Thyroid gland (tissue), 4 donors: ENCODE measurements around the gene FABP7. TPM values are rescaled to one million over a fixed set of nuclear protein-coding genes. Genes with fewer than 3 reads are reported as not detected.

ENCODE experiments used
- DNase-seq, 2 donors: peaks; one replicate each; pipeline ENCODE4 v3.0.0-alpha.2; 2019
- H3K27ac ChIP-seq, 3 donors: fragments of 200-600 bp; sonication (generic); 1 replicate in 2 of 3; 2 replicates in 1 of 3; pipeline ENCODE4 v1.5.1; 2016 to 2019; ENCODE audit warnings: mild to moderate bottlenecking in 1 of 3, moderate library complexity in 1 of 3
- H3K27me3 ChIP-seq: fragments of 200-600 bp; sonication (generic); one replicate; pipeline ENCODE4 v1.5.1; 2019
- H3K36me3 ChIP-seq, 2 donors: fragments of 200-600 bp; sonication (generic); one replicate each; pipeline ENCODE4 v1.5.1; 2016 to 2019
- H3K4me1 ChIP-seq, 2 donors: fragments of 200-600 bp; sonication (generic); one replicate each; pipeline ENCODE4 v1.5.1; 2017 to 2019
- H3K4me3 ChIP-seq, 3 donors: fragments of 200-600 bp; sonication (generic); replicated peaks in 1 of 3; 1 replicate in 2 of 3; 2 replicates in 1 of 3; pipeline ENCODE4 v1.5.1; 2016; ENCODE audit warnings: mild to moderate bottlenecking in 1 of 3
- H3K9me3 ChIP-seq: fragments of 200-600 bp; sonication (generic); one replicate; pipeline ENCODE4 v1.5.1; 2017
- POLR2A ChIP-seq, 2 donors: fragments of 450-650 bp; IDR thresholded peaks; one replicate each; pipeline ENCODE4 v1.6.1; 2017; ENCODE audit warnings: antibody characterized with exemption in 2 of 2, mild to moderate bottlenecking in 2 of 2, moderate library complexity in 1 of 2
- WGBS, 2 donors: methylation state at CpG; one replicate each; pipeline ENCODE4 v1.1.5; 2017; 5-methylcytosine and 5-hydroxymethylcytosine counted together
- intact Hi-C: fragments of 100-400 bp; cut with DNase I; formaldehyde crosslinking; loops from one replicate; pipeline ENCODE4 v1.15.1; 2023
- total RNA-seq, 4 donors: library from RNA; depleted of rRNA; stranded (reverse); fragments of >200 nt; gene quantifications; one replicate each; pipeline ENCODE4 v1.2.3, GENCODE V29; 2016
- TF ChIP-seq, protein P1 (sequence below), 6 experiments: fragments of 200-600 bp in 3 of 6; fragments of 450-650 bp in 3 of 6; sonication (generic) in 3 of 6; IDR thresholded peaks; one replicate each; pipeline ENCODE4 v1.5.1; 2016 to 2019; ENCODE audit warnings: antibody characterized with exemption in 6 of 6, mild to moderate bottlenecking in 2 of 6, inconsistent platforms in 1 of 6, moderate library complexity in 1 of 6

FABP7 gene
- total RNA-seq, 4 donors from 2014 or later: not detected

DNA sequence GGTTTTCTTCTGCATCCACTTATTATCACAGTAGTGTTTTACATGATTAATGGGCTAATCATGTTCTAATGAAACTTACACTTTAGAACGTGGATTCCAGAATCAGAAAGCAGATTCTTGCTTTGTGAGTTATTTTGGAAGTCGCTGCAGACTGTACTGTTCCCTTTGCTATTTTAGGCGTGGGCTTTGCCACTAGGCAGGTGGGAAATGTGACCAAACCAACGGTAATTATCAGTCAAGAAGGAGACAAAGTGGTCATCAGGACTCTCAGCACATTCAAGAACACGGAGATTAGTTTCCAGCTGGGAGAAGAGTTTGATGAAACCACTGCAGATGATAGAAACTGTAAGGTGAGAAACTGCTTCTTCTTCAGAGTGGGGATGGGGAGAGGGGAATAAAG, 598 bp downstream of the FABP7 start:
- intact Hi-C loops: no loop called here
- Histone ChIP-seq H3K9me3 (no peaks in the 10 kb centered on the region), H3K4me3 (no peak overlapping the region), H3K4me1 (no peaks in the 10 kb centered on the region), H3K36me3 (no peaks in the 10 kb centered on the region), H3K27ac (no peak overlapping the region), H3K27me3 (no peaks in the 10 kb centered on the region)
- 42 to 52% methylated on average over 5 of the region's 5 CpGs for WGBS, 2 donors
- no peak for TF ChIP-seq POLR2A (IDR thresholded peaks at IDR 0.05)
- TF ChIP-seq, protein P1, sequence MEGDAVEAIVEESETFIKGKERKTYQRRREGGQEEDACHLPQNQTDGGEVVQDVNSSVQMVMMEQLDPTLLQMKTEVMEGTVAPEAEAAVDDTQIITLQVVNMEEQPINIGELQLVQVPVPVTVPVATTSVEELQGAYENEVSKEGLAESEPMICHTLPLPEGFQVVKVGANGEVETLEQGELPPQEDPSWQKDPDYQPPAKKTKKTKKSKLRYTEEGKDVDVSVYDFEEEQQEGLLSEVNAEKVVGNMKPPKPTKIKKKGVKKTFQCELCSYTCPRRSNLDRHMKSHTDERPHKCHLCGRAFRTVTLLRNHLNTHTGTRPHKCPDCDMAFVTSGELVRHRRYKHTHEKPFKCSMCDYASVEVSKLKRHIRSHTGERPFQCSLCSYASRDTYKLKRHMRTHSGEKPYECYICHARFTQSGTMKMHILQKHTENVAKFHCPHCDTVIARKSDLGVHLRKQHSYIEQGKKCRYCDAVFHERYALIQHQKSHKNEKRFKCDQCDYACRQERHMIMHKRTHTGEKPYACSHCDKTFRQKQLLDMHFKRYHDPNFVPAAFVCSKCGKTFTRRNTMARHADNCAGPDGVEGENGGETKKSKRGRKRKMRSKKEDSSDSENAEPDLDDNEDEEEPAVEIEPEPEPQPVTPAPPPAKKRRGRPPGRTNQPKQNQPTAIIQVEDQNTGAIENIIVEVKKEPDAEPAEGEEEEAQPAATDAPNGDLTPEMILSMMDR (IDR thresholded peaks at IDR 0.05): no peak
- DNase-seq: no peak

DNA sequence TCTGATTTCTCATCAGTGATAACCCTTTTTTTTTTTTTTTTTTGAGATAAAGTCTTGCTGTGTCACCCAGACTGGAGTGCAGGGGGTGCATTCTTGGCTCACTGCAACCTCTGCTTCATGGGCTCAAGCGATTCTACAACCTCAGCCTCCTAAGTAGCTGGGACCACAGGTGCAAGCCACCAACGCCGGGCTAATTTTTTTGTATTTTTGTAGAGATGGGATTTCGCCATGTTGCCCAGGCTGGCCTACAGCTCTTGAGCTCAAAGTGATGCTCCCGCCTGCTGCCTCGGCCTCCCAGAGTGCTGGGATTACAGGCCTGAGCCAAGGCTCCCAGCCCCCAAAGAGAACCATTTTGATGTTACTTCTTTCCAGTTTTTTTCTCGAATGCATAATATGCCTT, 2.2 kb downstream of the FABP7 start:
- 93 to 95% methylated on average over 7 of the region's 7 CpGs for WGBS, 2 donors
- intact Hi-C loops: no loop called here
- Histone ChIP-seq H3K27me3 (no peaks in the 10 kb centered on the region), H3K4me3 (no peak overlapping the region), H3K36me3 (no peaks in the 10 kb centered on the region), H3K27ac (no peak overlapping the region), H3K4me1 (no peaks in the 10 kb centered on the region), H3K9me3 (no peaks in the 10 kb centered on the region)
- no peak for TF ChIP-seq POLR2A (IDR thresholded peaks at IDR 0.05)
- TF ChIP-seq, protein P1 (IDR thresholded peaks at IDR 0.05): no peak
- no peak for DNase-seq

DNA sequence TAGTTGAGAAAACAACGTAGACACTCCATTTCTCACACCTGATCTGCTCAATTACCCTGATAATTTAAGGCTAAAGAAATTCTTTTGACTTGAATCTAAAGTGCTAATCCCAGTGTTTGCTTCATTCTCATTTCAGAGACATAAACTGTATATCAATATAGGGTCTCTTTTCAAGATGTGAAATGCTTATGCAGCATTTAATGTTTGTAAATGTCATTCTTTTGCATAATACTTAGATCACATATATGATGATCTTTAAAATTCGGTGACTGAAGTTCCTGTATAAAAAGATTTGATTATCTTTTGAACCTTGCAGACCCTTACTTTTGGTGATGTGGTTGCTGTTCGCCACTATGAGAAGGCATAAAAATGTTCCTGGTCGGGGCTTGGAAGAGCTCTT, 3.9 kb downstream of the FABP7 start:
- DNase-seq: no peak
- peaks cover under 1 to 3% of the 10 kb centered on the region in 2 donors for H3K4me1 ChIP-seq
- no peaks in the 10 kb centered on the region for H3K36me3 ChIP-seq
- H3K27ac ChIP-seq: no peak overlapping the region
- 80% methylated on average over 4 of the region's 4 CpGs for WGBS, 2 donors
- intact Hi-C loops: no loop called here
- TF ChIP-seq, protein P1 (IDR thresholded peaks at IDR 0.05): no peak
- TF ChIP-seq POLR2A (IDR thresholded peaks at IDR 0.05): no peak
- no peaks in the 10 kb centered on the region for H3K27me3 ChIP-seq
- H3K4me3 ChIP-seq: no peak overlapping the region
- no peaks in the 10 kb centered on the region for H3K9me3 ChIP-seq

DNA sequence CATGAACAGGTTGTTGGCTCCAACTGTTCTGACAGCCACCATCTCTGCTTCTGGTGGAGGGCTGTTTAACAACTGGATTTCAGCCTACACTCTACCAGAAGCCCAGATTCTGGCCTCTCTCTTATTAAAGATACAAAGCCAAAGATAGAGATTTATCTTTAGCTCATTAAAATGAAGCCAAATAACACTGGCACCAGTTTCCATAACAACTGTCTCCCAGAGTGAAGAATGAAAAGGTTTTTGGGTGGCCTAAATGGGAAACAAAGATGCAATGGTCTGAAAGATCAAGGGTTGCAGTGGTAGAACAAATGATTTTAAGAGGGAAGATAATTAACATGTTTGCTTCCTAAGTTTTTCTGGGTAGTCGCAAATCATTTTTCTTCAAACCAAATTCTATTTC, 6.4 kb downstream of the FABP7 start:
- Histone ChIP-seq H3K4me3 (no peak overlapping the region), H3K27me3 (no peaks in the 10 kb centered on the region), H3K27ac (no peak overlapping the region), H3K36me3 (no peaks in the 10 kb centered on the region), H3K9me3 (no peaks in the 10 kb centered on the region), H3K4me1 (peaks cover 11 to 15% of the 10 kb centered on the region in 2 donors)
- no peak for DNase-seq
- intact Hi-C loops: no loop called here
- TF ChIP-seq POLR2A (IDR thresholded peaks at IDR 0.05): no peak
- TF ChIP-seq, protein P1 (IDR thresholded peaks at IDR 0.05): no peak
- 96 to 98% methylated on average over 1 of the region's 1 CpG for WGBS, 2 donors

DNA sequence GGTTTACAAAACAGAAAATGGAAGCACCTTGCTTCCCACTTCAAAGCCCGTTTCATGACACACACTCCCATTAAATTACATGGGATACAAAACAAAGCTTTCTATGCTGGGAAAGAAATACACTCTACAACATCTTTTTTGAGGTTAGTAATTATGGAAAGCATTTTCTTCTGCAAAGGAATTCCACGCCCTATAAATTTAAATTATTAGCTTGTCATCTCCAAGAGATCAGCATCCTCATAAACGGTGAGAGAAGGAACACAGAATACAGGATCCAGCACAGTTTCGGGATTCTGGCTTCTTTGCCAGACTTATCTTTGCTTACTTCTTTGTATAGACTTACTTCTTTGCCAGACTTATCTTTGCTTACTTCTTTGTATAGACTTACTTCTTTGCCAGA, 8.2 kb downstream of the FABP7 start:
- Histone ChIP-seq H3K9me3 (no peaks in the 10 kb centered on the region), H3K36me3 (no peaks in the 10 kb centered on the region), H3K27ac (no peak overlapping the region), H3K4me1 (peaks cover 11 to 20% of the 10 kb centered on the region in 2 donors), H3K4me3 (no peak overlapping the region), H3K27me3 (no peaks in the 10 kb centered on the region)
- no peak for DNase-seq
- whole genome bisulfite sequencing, 2 donors: 91% methylated on average over 4 of the region's 4 CpGs
- intact Hi-C loops: no loop called here
- TF ChIP-seq POLR2A (IDR thresholded peaks at IDR 0.05): no peak

DNA sequence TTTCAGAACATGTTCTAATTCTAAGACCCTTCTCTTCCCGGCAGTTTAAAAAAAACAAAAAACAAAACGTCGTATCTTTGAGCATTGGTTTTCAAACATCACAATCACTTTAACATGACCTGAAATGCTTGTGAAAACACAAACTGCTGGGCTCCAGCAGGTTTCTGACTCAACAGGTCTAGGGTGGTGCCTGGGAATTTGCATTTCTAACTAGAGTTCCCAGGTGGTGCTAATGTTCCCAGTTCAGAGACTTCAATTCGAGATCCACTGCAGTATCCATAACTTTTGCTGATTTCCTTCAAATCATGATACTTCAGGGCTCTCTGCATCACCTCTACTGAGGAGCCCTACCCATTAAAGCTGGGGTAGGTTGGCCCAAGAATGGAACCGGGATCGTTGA, 8.7 kb downstream of the FABP7 start:
- DNase-seq: no peak
- TF ChIP-seq, protein P1 (IDR thresholded peaks at IDR 0.05): no peak
- TF ChIP-seq POLR2A (IDR thresholded peaks at IDR 0.05): no peak
- H3K4me1 ChIP-seq: peaks cover 11 to 20% of the 10 kb centered on the region in 2 donors
- WGBS, 2 donors: 56 to 59% methylated on average over 6 of the region's 6 CpGs
- peak overlapping the region in 2 of 3 donors; percentile 94 to 99 for H3K27ac ChIP-seq
- H3K4me3 ChIP-seq: no peak overlapping the region
- no peaks in the 10 kb centered on the region for H3K27me3 ChIP-seq
- no peaks in the 10 kb centered on the region for H3K9me3 ChIP-seq
- no peaks in the 10 kb centered on the region for H3K36me3 ChIP-seq
- intact Hi-C loops: no loop called here
